Liver (tissue), 9 donors: ENCODE data around the gene CDHR2. TPM values are rescaled to one million over a fixed set of nuclear protein-coding genes. Genes with fewer than 3 reads are reported as not detected.

Experiments
- DNase-seq: peaks from one replicate; pipeline ENCODE4 v3.0.0-alpha.2; 2017; ENCODE audit warnings: low spot score
- H3K27ac ChIP-seq, 2 donors: one replicate each; pipeline ENCODE4 v1.7.0; 2013; ENCODE audit warnings: inconsistent platforms in 2 of 2, low read length in 2 of 2, control low read depth in 1 of 2, low read depth in 1 of 2, mild to moderate bottlenecking in 1 of 2
- H3K27me3 ChIP-seq, 4 donors: one replicate each; pipeline versions ENCODE4 v1.6.1 to v1.7.0; 2013; ENCODE audit warnings: low read length in 3 of 4, inconsistent platforms in 1 of 4, mild to moderate bottlenecking in 1 of 4, moderate library complexity in 1 of 4; ENCODE audit not compliant: control insufficient read depth in 4 of 4, insufficient read depth in 4 of 4
- H3K36me3 ChIP-seq, 4 donors: one replicate each; pipeline versions ENCODE4 v1.6.1 to v1.7.0; 2013; ENCODE audit warnings: low read length in 3 of 4, mild to moderate bottlenecking in 3 of 4, low read depth in 1 of 4, moderate library complexity in 1 of 4; ENCODE audit not compliant: control insufficient read depth in 4 of 4, insufficient read depth in 3 of 4
- H3K4me1 ChIP-seq, 4 donors: one replicate each; pipeline versions ENCODE4 v1.6.1 to v1.7.0; 2013; ENCODE audit warnings: low read length in 3 of 4, mild to moderate bottlenecking in 3 of 4, moderate library complexity in 1 of 4; ENCODE audit not compliant: control insufficient read depth in 4 of 4, insufficient read depth in 4 of 4
- H3K4me3 ChIP-seq, 3 donors: one replicate each; pipeline versions ENCODE4 v1.6.1 to v1.7.0; 2013; ENCODE audit warnings: low read length in 3 of 3, control low read depth in 1 of 3, low read depth in 1 of 3, mild to moderate bottlenecking in 1 of 3
- H3K9ac ChIP-seq, 2 donors: one replicate each; pipeline ENCODE4 v1.7.0; 2013; ENCODE audit warnings: low read length in 2 of 2, mild to moderate bottlenecking in 2 of 2, moderate library complexity in 2 of 2, control low read depth in 1 of 2, low read depth in 1 of 2
- H3K9me3 ChIP-seq, 4 donors: one replicate each; pipeline versions ENCODE4 v1.6.1 to v1.7.0; 2013; ENCODE audit warnings: low read length in 3 of 4; ENCODE audit not compliant: control insufficient read depth in 4 of 4
- EGR1 ChIP-seq, 2 donors: IDR thresholded peaks; 2 replicates each; pipeline ENCODE4 v1.6.1; 2016 to 2018; ENCODE audit warnings: antibody characterized with exemption in 2 of 2, low read depth in 2 of 2
- FOXA1 ChIP-seq: IDR thresholded peaks from 2 replicates; pipeline ENCODE4 v1.6.1; 2016; ENCODE audit warnings: antibody characterized with exemption
- FOXA2 ChIP-seq: IDR thresholded peaks from 2 replicates; pipeline ENCODE4 v1.6.1; 2016; ENCODE audit warnings: antibody characterized with exemption
- GABPA ChIP-seq, 2 donors: IDR thresholded peaks in 1 of 2; conservative IDR thresholded peaks in 1 of 2; 2 replicates each; pipeline ENCODE4 v1.6.1; 2016; ENCODE audit warnings: antibody characterized with exemption in 2 of 2, mild to moderate bottlenecking in 1 of 2, moderate library complexity in 1 of 2
- HNF4A ChIP-seq, 2 donors: conservative IDR thresholded peaks; 2 replicates each; pipeline ENCODE4 v1.6.1; 2016; ENCODE audit warnings: antibody characterized with exemption in 2 of 2, mild to moderate bottlenecking in 2 of 2
- HNF4G ChIP-seq: IDR thresholded peaks from 2 replicates; pipeline ENCODE4 v1.6.1; 2016; ENCODE audit warnings: antibody characterized with exemption
- JUND ChIP-seq, 2 donors: IDR thresholded peaks; 2 replicates each; pipeline ENCODE4 v1.6.1; 2016; ENCODE audit warnings: antibody characterized with exemption in 2 of 2
- RAD21 ChIP-seq, 2 donors: IDR thresholded peaks; 2 replicates each; pipeline ENCODE4 v1.6.1; 2016; ENCODE audit warnings: antibody characterized with exemption in 2 of 2, mild to moderate bottlenecking in 2 of 2
- RXRA ChIP-seq, 2 donors: IDR thresholded peaks; 2 replicates each; pipeline ENCODE4 v1.6.1; 2017 to 2018; ENCODE audit warnings: antibody characterized with exemption in 2 of 2, mild to moderate bottlenecking in 1 of 2
- SP1 ChIP-seq: IDR thresholded peaks from 2 replicates; pipeline ENCODE4 v1.6.1; 2018; ENCODE audit warnings: antibody characterized with exemption, mild to moderate bottlenecking
- YY1 ChIP-seq: IDR thresholded peaks from 2 replicates; pipeline ENCODE4 v1.6.1; 2016; ENCODE audit warnings: antibody characterized with exemption, mild to moderate bottlenecking
- WGBS: extraction: QIAGEN DNeasy Blood & Tissue Kit; methylation state at CpG from one replicate; pipeline ENCODE4 v1.1.7; 2013; 5-methylcytosine and 5-hydroxymethylcytosine counted together
- polyA plus RNA-seq, 2 donors: library from polyadenylated mRNA; stranded (reverse) in 1 of 2; unstranded in 1 of 2; fragments of 200-250 nt in 1 of 2; fragments of >200 nt in 1 of 2; fragmentation: Nextera tagmentation in 1 of 2; extraction: Ambion mirVana in 1 of 2; gene quantifications; one replicate each; pipeline versions ENCODE4 v1.2.1 to v1.2.3, GENCODE V29; 2013 to 2015
- total RNA-seq, 2 donors: library from RNA; depleted of rRNA; stranded (reverse); fragments of >200 nt; gene quantifications; one replicate each; pipeline ENCODE4 v1.2.3, GENCODE V29; 2014
- TF ChIP-seq, protein P1 (sequence below): IDR thresholded peaks from 2 replicates; pipeline ENCODE4 v1.6.1; 2016; ENCODE audit warnings: antibody characterized with exemption
- TF ChIP-seq, protein P2 (sequence below): IDR thresholded peaks from 2 replicates; pipeline ENCODE4 v1.6.1; 2016; ENCODE audit warnings: antibody characterized with exemption
- TF ChIP-seq, protein P3 (sequence below): IDR thresholded peaks from 2 replicates; pipeline ENCODE4 v1.6.1; 2016; ENCODE audit warnings: antibody characterized with exemption
- TF ChIP-seq, protein P4 (sequence below): IDR thresholded peaks from 2 replicates; pipeline ENCODE4 v1.6.1; 2016; ENCODE audit warnings: antibody characterized with exemption, mild to moderate bottlenecking
- TF ChIP-seq, protein P5 (sequence below): fragments of 150-350 bp; IDR thresholded peaks from 2 replicates; pipeline ENCODE4 v1.5.1; 2017; ENCODE audit warnings: improper control_type of control experiment, low read depth, low read length; ENCODE audit not compliant: missing input control
- donor health status: healthy.
- donor health status: healthy.
- donor health status: healthy.
- donor health status: healthy.
- donor health status: healthy.

Gene CDHR2
- total and polyA plus RNA-seq, 4 donors: 8.8 to 23.8 (median 16.6) TPM

DNA sequence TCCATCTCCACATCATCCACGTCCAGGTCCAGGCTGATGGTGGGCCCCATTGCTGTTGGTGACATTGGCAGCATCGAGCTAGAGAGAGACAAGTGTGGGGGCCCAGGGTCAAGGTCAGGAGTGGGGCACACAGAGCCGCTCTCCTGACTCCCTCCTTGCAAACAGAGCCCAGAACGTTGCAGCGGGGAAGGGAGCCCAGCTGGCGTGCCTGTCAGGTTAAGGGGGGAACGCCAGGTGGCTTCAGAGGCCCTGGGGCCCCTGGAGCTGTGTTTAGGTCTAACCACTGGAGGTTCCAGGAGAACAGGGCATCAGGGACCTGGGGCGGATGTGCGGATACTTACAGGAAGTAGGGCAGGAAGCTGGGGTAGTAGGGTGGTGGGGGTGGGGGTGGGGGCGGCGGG, 19.4 kb upstream of the CDHR2 start:
- Histone ChIP-seq H3K36me3 (peaks cover 0 to 42% (median 25%) of the 10 kb centered on the region in 4 donors), H3K9me3 (no peaks in the 10 kb centered on the region), H3K4me3 (no peak overlapping the region), H3K27ac (no peak overlapping the region), H3K9ac (no peak overlapping the region), H3K27me3 (no peaks in the 10 kb centered on the region), H3K4me1 (peaks cover 7 to 24% (median 21%) of the 10 kb centered on the region in 4 donors)
- DNase-seq: no peak
- 75% methylated on average over 11 of the region's 11 CpGs for WGBS
- TF ChIP-seq, protein P1, sequence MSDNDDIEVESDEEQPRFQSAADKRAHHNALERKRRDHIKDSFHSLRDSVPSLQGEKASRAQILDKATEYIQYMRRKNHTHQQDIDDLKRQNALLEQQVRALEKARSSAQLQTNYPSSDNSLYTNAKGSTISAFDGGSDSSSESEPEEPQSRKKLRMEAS: no peak
- TF ChIP-seq, protein P2, sequence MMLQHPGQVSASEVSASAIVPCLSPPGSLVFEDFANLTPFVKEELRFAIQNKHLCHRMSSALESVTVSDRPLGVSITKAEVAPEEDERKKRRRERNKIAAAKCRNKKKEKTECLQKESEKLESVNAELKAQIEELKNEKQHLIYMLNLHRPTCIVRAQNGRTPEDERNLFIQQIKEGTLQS: no peak
- TF ChIP-seq HNF4G (no peak), GABPA (IDR thresholded peaks at IDR 0.05 in 1 of 2, conservative IDR thresholded peaks at IDR 0.05 in 1 of 2) (no peak), FOXA1 (no peak), YY1 (no peak), JUND (IDR thresholded peaks at IDR 0.05) (no peak), SP1 (no peak), HNF4A (conservative IDR thresholded peaks at IDR 0.05) (no peak), EGR1 (IDR thresholded peaks at IDR 0.05; ENCODE audit: low read depth in 2 of 2) (no peak), RXRA (IDR thresholded peaks at IDR 0.05) (no peak), RAD21 (IDR thresholded peaks at IDR 0.05) (no peak), FOXA2 (no peak)
- TF ChIP-seq, protein P3, sequence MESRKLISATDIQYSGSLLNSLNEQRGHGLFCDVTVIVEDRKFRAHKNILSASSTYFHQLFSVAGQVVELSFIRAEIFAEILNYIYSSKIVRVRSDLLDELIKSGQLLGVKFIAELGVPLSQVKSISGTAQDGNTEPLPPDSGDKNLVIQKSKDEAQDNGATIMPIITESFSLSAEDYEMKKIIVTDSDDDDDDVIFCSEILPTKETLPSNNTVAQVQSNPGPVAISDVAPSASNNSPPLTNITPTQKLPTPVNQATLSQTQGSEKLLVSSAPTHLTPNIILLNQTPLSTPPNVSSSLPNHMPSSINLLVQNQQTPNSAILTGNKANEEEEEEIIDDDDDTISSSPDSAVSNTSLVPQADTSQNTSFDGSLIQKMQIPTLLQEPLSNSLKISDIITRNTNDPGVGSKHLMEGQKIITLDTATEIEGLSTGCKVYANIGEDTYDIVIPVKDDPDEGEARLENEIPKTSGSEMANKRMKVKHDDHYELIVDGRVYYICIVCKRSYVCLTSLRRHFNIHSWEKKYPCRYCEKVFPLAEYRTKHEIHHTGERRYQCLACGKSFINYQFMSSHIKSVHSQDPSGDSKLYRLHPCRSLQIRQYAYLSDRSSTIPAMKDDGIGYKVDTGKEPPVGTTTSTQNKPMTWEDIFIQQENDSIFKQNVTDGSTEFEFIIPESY: no peak
- TF ChIP-seq, protein P4, sequence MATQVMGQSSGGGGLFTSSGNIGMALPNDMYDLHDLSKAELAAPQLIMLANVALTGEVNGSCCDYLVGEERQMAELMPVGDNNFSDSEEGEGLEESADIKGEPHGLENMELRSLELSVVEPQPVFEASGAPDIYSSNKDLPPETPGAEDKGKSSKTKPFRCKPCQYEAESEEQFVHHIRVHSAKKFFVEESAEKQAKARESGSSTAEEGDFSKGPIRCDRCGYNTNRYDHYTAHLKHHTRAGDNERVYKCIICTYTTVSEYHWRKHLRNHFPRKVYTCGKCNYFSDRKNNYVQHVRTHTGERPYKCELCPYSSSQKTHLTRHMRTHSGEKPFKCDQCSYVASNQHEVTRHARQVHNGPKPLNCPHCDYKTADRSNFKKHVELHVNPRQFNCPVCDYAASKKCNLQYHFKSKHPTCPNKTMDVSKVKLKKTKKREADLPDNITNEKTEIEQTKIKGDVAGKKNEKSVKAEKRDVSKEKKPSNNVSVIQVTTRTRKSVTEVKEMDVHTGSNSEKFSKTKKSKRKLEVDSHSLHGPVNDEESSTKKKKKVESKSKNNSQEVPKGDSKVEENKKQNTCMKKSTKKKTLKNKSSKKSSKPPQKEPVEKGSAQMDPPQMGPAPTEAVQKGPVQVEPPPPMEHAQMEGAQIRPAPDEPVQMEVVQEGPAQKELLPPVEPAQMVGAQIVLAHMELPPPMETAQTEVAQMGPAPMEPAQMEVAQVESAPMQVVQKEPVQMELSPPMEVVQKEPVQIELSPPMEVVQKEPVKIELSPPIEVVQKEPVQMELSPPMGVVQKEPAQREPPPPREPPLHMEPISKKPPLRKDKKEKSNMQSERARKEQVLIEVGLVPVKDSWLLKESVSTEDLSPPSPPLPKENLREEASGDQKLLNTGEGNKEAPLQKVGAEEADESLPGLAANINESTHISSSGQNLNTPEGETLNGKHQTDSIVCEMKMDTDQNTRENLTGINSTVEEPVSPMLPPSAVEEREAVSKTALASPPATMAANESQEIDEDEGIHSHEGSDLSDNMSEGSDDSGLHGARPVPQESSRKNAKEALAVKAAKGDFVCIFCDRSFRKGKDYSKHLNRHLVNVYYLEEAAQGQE: no peak
- TF ChIP-seq, protein P5, sequence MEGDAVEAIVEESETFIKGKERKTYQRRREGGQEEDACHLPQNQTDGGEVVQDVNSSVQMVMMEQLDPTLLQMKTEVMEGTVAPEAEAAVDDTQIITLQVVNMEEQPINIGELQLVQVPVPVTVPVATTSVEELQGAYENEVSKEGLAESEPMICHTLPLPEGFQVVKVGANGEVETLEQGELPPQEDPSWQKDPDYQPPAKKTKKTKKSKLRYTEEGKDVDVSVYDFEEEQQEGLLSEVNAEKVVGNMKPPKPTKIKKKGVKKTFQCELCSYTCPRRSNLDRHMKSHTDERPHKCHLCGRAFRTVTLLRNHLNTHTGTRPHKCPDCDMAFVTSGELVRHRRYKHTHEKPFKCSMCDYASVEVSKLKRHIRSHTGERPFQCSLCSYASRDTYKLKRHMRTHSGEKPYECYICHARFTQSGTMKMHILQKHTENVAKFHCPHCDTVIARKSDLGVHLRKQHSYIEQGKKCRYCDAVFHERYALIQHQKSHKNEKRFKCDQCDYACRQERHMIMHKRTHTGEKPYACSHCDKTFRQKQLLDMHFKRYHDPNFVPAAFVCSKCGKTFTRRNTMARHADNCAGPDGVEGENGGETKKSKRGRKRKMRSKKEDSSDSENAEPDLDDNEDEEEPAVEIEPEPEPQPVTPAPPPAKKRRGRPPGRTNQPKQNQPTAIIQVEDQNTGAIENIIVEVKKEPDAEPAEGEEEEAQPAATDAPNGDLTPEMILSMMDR: no peak
